H1 (cell line): Measurements from ENCODE around the gene HSD3B1. TPM values are rescaled to one million over a fixed set of nuclear protein-coding genes. Genes with fewer than 3 reads are reported as not detected.

Experiments
- CTCF ChIA-PET: fragments of 300-600 bp; sonication (Branson Sonifier 250); formaldehyde crosslinking; loops from one replicate; lab custom pipeline; 2021; ENCODE audit not compliant: partially characterized antibody; lab: Charles Lee
- POLR2A ChIA-PET: fragments of 300-600 bp; sonication (Branson Sonifier 250); formaldehyde crosslinking; loops from one replicate; lab custom pipeline; 2021; ENCODE audit warnings: inconsistent platforms; ENCODE audit not compliant: partially characterized antibody; lab: Charles Lee
- DNase-seq, 2 experiments: peaks; one replicate each; pipeline versions ENCODE4 v3.0.0 to v3.0.0-alpha.2; 2010 to 2022; ENCODE audit warnings: low spot score in 2 of 2, low read depth in 1 of 2, mixed read lengths in 1 of 2
- FAIRE-seq: peaks from 2 replicates; lab custom pipeline; 2011; peaks lifted over from hg19 to GRCh38; lab: Jason Lieb, UNC
- H2AFZ ChIP-seq: 2 replicates; pipeline ENCODE4 v1.8.1; 2012; ENCODE audit warnings: low read length, inconsistent platforms
- H2AK5ac ChIP-seq: 2 replicates; pipeline ENCODE4 v1.6.1; 2013; ENCODE audit warnings: low read depth, low read length
- H2BK120ac ChIP-seq: replicated peaks from 2 replicates; pipeline ENCODE3; 2013; ENCODE audit warnings: low read depth, low read length, inconsistent platforms
- H2BK12ac ChIP-seq: 2 replicates; pipeline ENCODE4 v1.6.1; 2013; ENCODE audit warnings: low read depth, low read length
- H2BK15ac ChIP-seq: 2 replicates; pipeline ENCODE4 v1.6.1; 2013; ENCODE audit warnings: low read length
- H2BK20ac ChIP-seq: 2 replicates; pipeline ENCODE4 v1.6.1; 2013; ENCODE audit warnings: low read length
- H2BK5ac ChIP-seq: 2 replicates; pipeline ENCODE4 v1.6.1; 2013; ENCODE audit warnings: low read depth, low read length
- H3K14ac ChIP-seq: 2 replicates; pipeline ENCODE4 v1.6.1; 2013; ENCODE audit warnings: inconsistent platforms; ENCODE audit not compliant: insufficient read length
- H3K18ac ChIP-seq: 2 replicates; pipeline ENCODE4 v1.6.1; 2013; ENCODE audit warnings: low read length; ENCODE audit errors: extremely low read depth
- H3K23ac ChIP-seq: 2 replicates; pipeline ENCODE4 v1.6.1; 2013; ENCODE audit warnings: inconsistent platforms; ENCODE audit not compliant: insufficient read length
- H3K23me2 ChIP-seq: 2 replicates; pipeline ENCODE4 v1.6.1; 2013; ENCODE audit warnings: low read depth, low read length
- H3K27ac ChIP-seq: 2 replicates; pipeline ENCODE4 v1.6.1; 2011; ENCODE audit warnings: low read depth, low read length, inconsistent platforms
- H3K27me3 ChIP-seq, 4 experiments: replicated peaks in 1 of 4; 1 replicate in 1 of 4; 2 replicates in 3 of 4; pipeline versions ENCODE4 v1.6.1 to v1.8.1; 2011 to 2013; ENCODE audit warnings: low read length in 3 of 4, mild to moderate bottlenecking in 3 of 4, inconsistent platforms in 2 of 4, mixed read lengths in 2 of 4, moderate library complexity in 1 of 4; ENCODE audit not compliant: control insufficient read depth in 3 of 4, insufficient read depth in 3 of 4; ENCODE audit errors: extremely low read depth in 1 of 4
- H3K36me3 ChIP-seq, 4 experiments: 2 replicates each; pipeline versions ENCODE4 v1.6.1 to v1.8.1; 2011 to 2013; ENCODE audit warnings: mild to moderate bottlenecking in 4 of 4, low read length in 3 of 4, moderate library complexity in 2 of 4, control low read depth in 1 of 4, inconsistent platforms in 1 of 4; ENCODE audit not compliant: insufficient read depth in 4 of 4, control insufficient read depth in 2 of 4
- H3K4ac ChIP-seq: replicated peaks from 2 replicates; pipeline ENCODE3; 2013; ENCODE audit warnings: low read length, low read depth, mixed read lengths, inconsistent platforms; ENCODE audit not compliant: insufficient read length
- H3K4me1 ChIP-seq, 4 experiments: replicated peaks in 1 of 4; 1 replicate in 1 of 4; 2 replicates in 3 of 4; pipeline versions ENCODE4 v1.6.1 to v1.8.1; 2011 to 2013; ENCODE audit warnings: low read length in 3 of 4, inconsistent platforms in 2 of 4, mixed read lengths in 1 of 4; ENCODE audit not compliant: insufficient read depth in 4 of 4, control insufficient read depth in 3 of 4
- H3K4me2 ChIP-seq, 2 experiments: 2 replicates each; pipeline versions ENCODE4 v1.6.1 to v1.8.1; 2011 to 2013; ENCODE audit warnings: low read depth in 2 of 2, low read length in 2 of 2, control low read depth in 1 of 2, inconsistent platforms in 1 of 2, mild to moderate bottlenecking in 1 of 2; ENCODE audit not compliant: insufficient read depth in 1 of 2
- H3K4me3 ChIP-seq, 4 experiments: fragments of 200-600, 300-600 bp in 1 of 4; sonication (generic), shearing (Covaris generic), sonication (Bioruptor Twin) in 1 of 4; 2 replicates each; pipeline versions ENCODE4 v1.5.1 to v1.8.1; 2011 to 2016; ENCODE audit warnings: low read length in 4 of 4, low read depth in 3 of 4, control low read depth in 2 of 4, inconsistent platforms in 2 of 4, mild to moderate bottlenecking in 2 of 4, mixed read lengths in 1 of 4, moderate library complexity in 1 of 4; ENCODE audit not compliant: insufficient read depth in 2 of 4; ENCODE audit errors: extremely low read depth in 1 of 4
- H3K56ac ChIP-seq: replicated peaks from 2 replicates; pipeline ENCODE3; 2013; ENCODE audit warnings: low read depth, mild to moderate bottlenecking, mixed read lengths, low read length, inconsistent platforms; ENCODE audit not compliant: insufficient read length
- H3K79me1 ChIP-seq: 2 replicates; pipeline ENCODE4 v1.6.1; 2013; ENCODE audit warnings: low read depth, low read length, control low read depth
- H3K79me2 ChIP-seq, 2 experiments: 2 replicates each; pipeline versions ENCODE4 v1.6.1 to v1.8.1; 2012 to 2013; ENCODE audit warnings: low read length in 2 of 2, mild to moderate bottlenecking in 2 of 2, inconsistent platforms in 1 of 2; ENCODE audit not compliant: insufficient read depth in 2 of 2, control insufficient read depth in 1 of 2
- H3K9ac ChIP-seq, 4 experiments: replicated peaks in 1 of 4; 1 replicate in 1 of 4; 2 replicates in 3 of 4; pipeline versions ENCODE4 v1.6.1 to v1.8.1; 2011 to 2013; ENCODE audit warnings: low read depth in 3 of 4, low read length in 3 of 4, control low read depth in 2 of 4, mild to moderate bottlenecking in 2 of 4, moderate library complexity in 2 of 4, inconsistent platforms in 1 of 4; ENCODE audit errors: extremely low read depth in 1 of 4
- H3K9me3 ChIP-seq, 2 experiments: 2 replicates each; pipeline versions ENCODE4 v1.6.1 to v1.8.1; 2012 to 2013; ENCODE audit warnings: mild to moderate bottlenecking in 2 of 2, moderate library complexity in 2 of 2, control low read depth in 1 of 2, inconsistent platforms in 1 of 2, low read depth in 1 of 2, low read length in 1 of 2, mixed read lengths in 1 of 2; ENCODE audit not compliant: insufficient read depth in 2 of 2
- H4K20me1 ChIP-seq, 2 experiments: replicated peaks in 1 of 2; 2 replicates each; pipeline versions ENCODE3 to v1.8.1; 2011 to 2013; ENCODE audit warnings: inconsistent platforms in 2 of 2, low read length in 2 of 2, mild to moderate bottlenecking in 1 of 2; ENCODE audit not compliant: insufficient read depth in 2 of 2, control insufficient read depth in 1 of 2
- H4K5ac ChIP-seq: 2 replicates; pipeline ENCODE4 v1.6.1; 2013; ENCODE audit warnings: low read length, low read depth, mixed read lengths, inconsistent platforms; ENCODE audit not compliant: insufficient read length
- H4K8ac ChIP-seq: 2 replicates; pipeline ENCODE4 v1.8.0; 2013; ENCODE audit warnings: mild to moderate bottlenecking, moderate library complexity, low read length, inconsistent platforms; ENCODE audit not compliant: insufficient read depth; ENCODE audit errors: extremely low read depth
- H4K91ac ChIP-seq: replicated peaks from 2 replicates; pipeline ENCODE3; 2013; ENCODE audit warnings: low read length, mixed read lengths, inconsistent platforms; ENCODE audit not compliant: insufficient read length
- ATF2 ChIP-seq: IDR thresholded peaks from 2 replicates; pipeline ENCODE4 v1.6.1; 2012; ENCODE audit warnings: low read length, inconsistent platforms
- CEBPB ChIP-seq: IDR thresholded peaks from 2 replicates; pipeline ENCODE4 v1.6.1; 2012; ENCODE audit warnings: low read depth, low read length
- CHD1 ChIP-seq: IDR thresholded peaks from 2 replicates; pipeline ENCODE4 v1.6.1; 2012; ENCODE audit warnings: low read depth, low read length, improper control_type of control experiment
- FOSL1 ChIP-seq: IDR thresholded peaks from 2 replicates; pipeline ENCODE4 v1.6.1; 2011; ENCODE audit warnings: mild to moderate bottlenecking, low read depth, low read length, moderate library complexity; ENCODE audit not compliant: insufficient read depth
- GTF2F1 ChIP-seq: IDR thresholded peaks from 2 replicates; pipeline ENCODE4 v1.6.1; 2012; ENCODE audit warnings: low read depth, low read length, improper control_type of control experiment, borderline replicate concordance
- JUN ChIP-seq: IDR thresholded peaks from 2 replicates; pipeline ENCODE4 v1.6.1; 2011; ENCODE audit warnings: low read depth, mild to moderate bottlenecking, improper control_type of control experiment, low read length
- JUND ChIP-seq: IDR thresholded peaks from 2 replicates; pipeline ENCODE4 v1.6.1; 2011; ENCODE audit warnings: mild to moderate bottlenecking, improper control_type of control experiment, low read length
- KDM4A ChIP-seq: IDR thresholded peaks from one replicate; pipeline ENCODE4 v1.7.1; 2012; ENCODE audit warnings: low read depth, mild to moderate bottlenecking, moderate library complexity, low read length, inconsistent platforms; ENCODE audit not compliant: severe bottlenecking
- NRF1 ChIP-seq: IDR thresholded peaks from 2 replicates; pipeline ENCODE4 v1.6.1; 2011; ENCODE audit warnings: mild to moderate bottlenecking, low read depth, low read length, improper control_type of control experiment
- RAD21 ChIP-seq, 2 experiments: IDR thresholded peaks in 1 of 2; conservative IDR thresholded peaks in 1 of 2; 2 replicates each; pipeline ENCODE4 v1.6.1; 2011; ENCODE audit warnings: low read depth in 2 of 2, low read length in 2 of 2, improper control_type of control experiment in 1 of 2, inconsistent platforms in 1 of 2, mild to moderate bottlenecking in 1 of 2, moderate library complexity in 1 of 2
- YY1 ChIP-seq: IDR thresholded peaks from 2 replicates; pipeline ENCODE4 v1.6.1; 2011; ENCODE audit warnings: low read depth, mild to moderate bottlenecking, low read length
- ZNF274 ChIP-seq: IDR thresholded peaks from 2 replicates; pipeline ENCODE4 v1.7.0; 2012; ENCODE audit warnings: low read length, borderline replicate concordance; ENCODE audit errors: extremely low read depth
- polyA plus RNA-seq, 7 experiments: library from polyadenylated mRNA; depleted of rRNA in 3 of 7; stranded (reverse) in 5 of 7; unstranded in 2 of 7; fragments of >200 nt in 5 of 7; fragments of 200-250 nt in 2 of 7; gene quantifications; 1 replicate in 5 of 7; 2 replicates in 1 of 7; 4 replicates in 1 of 7; pipeline versions ENCODE4 v1.2.1 to v1.2.3, GENCODE V29; 2011 to 2013; ENCODE audit warnings: missing spikeins in 2 of 7, mixed read lengths in 2 of 7
- total RNA-seq: library from RNA; stranded (reverse); fragmentation: NEBNext Ultra II Directional; extraction: Animal tissue kit (Norgen Biotek cat#: 25700); gene quantifications from 2 replicates; pipeline ENCODE4 v1.2.1, GENCODE V29; 2021

Gene HSD3B1
- total and polyA plus RNA-seq, 2 of the 8 experiments (the other 6 are each of a cell fraction or from before 2014, with no cell fraction given) = not detected

- Histone ChIP-seq H3K27me3 (no peaks in the 10 kb centered on the region), H3K79me2 (no peaks in the 10 kb centered on the region), H3K18ac (no peak overlapping the region), H3K4ac (no peak overlapping the region), H3K14ac (no peak overlapping the region), H4K8ac (no peak overlapping the region), H3K79me1 (no peaks in the 10 kb centered on the region), H3K4me1 (no peaks in the 10 kb centered on the region), H3K23ac (no peak overlapping the region), H4K5ac (no peak overlapping the region), H2BK120ac (no peak overlapping the region), H3K36me3 (no peaks in the 10 kb centered on the region), H2AFZ (no peak overlapping the region), H2BK12ac (no peak overlapping the region), H2AK5ac (no peak overlapping the region), H3K27ac (no peak overlapping the region), H3K9me3 (no peaks in the 10 kb centered on the region), H3K9ac (no peak overlapping the region), H4K20me1 (no peaks in the 10 kb centered on the region), H3K56ac (no peak overlapping the region), H3K4me3 (no peak overlapping the region), H2BK15ac (no peak overlapping the region), H4K91ac (no peak overlapping the region), H2BK5ac (no peak overlapping the region), H2BK20ac (no peak overlapping the region), H3K4me2 (no peak overlapping the region), H3K23me2 (no peaks in the 10 kb centered on the region; the same call in 1 of the 2 replicates)
- TF ChIP-seq RAD21 (IDR thresholded peaks at IDR 0.05 in 1 of 2, conservative IDR thresholded peaks at IDR 0.05 in 1 of 2; ENCODE audit: low read depth in 2 of 2, low read length in 2 of 2) (no peak), JUN (no peak), FOSL1 (no peak), CHD1 (no peak), ZNF274 (no peak), NRF1 (no peak), ATF2 (no peak), JUND (no peak), CEBPB (no peak), YY1 (no peak), KDM4A (no peak), GTF2F1 (no peak)
- ChIA-PET POLR2A (no interaction called here), CTCF (interaction anchor here (0.6 kb wide), 2 partner anchors 11 to 356 kb away, joined by 3 to 4 read pairs; no protein-coding TSS in a partner anchor)
- FAIRE-seq = no peak
- no peak for DNase-seq
These were observed 32.6 kb downstream of the HSD3B1 start for GRCh38 chr1:119539636-119540035.
